Stimulated activated CD4-positive, alpha-beta T cell treated with anti-CD3 and anti-CD28 coated beads, TNF-alpha, amount 100 ng/mL, for 4 hours (primary cell): ENCODE results near the gene TSPO.
"Not testable (repeated sequence)": the region's sequence is repeated elsewhere in the genome, so short reads cannot be mapped to it uniquely, and the experiment has no call there.

Source experiments
- DNase-seq, 3 experiments: peaks; one replicate each; pipeline ENCODE4 v3.0.0-alpha.2; 2020; ENCODE audit warnings: low read depth in 3 of 3

TSPO gene

GRCh38 chr22:43131773-43132501 lies 19.4 kb upstream of the TSPO start:
- DNase-seq: no peak

GRCh38 chr22:43133401-43133800 lies 18.0 kb upstream of the TSPO start:
- DNase-seq: no peak

- no peak for DNase-seq
Observed at GRCh38 chr22:43134553-43134952, 16.8 kb upstream of the TSPO start.

- DNase-seq: no peak
Observed at GRCh38 chr22:43135565-43135964, 15.8 kb upstream of the TSPO start.

- no peak for DNase-seq
Observed at GRCh38 chr22:43136255-43136654, 15.1 kb upstream of the TSPO start.

GRCh38 chr22:43136801-43137200 lies 14.6 kb upstream of the TSPO start:
- no peak for DNase-seq

GRCh38 chr22:43142880-43143562 lies 8.3 kb upstream of the TSPO start, which contains the start of gene MCAT:
MCAT (minus strand) TSS chr22:43143398; CDS start chr22:43143348, 50 bp downstream.
- peak; percentile 64 to 68 (median 65) for DNase-seq

- no peak for DNase-seq
Observed at GRCh38 chr22:43144949-43145348, 6.4 kb upstream of the TSPO start.

GRCh38 chr22:43145371-43145770 lies 6.0 kb upstream of the TSPO start:
- DNase-seq: not testable (repeated sequence)

- DNase-seq: not testable (repeated sequence)
Observed at GRCh38 chr22:43146332-43146731, 5.0 kb upstream of the TSPO start.

- DNase-seq: no peak
Observed at GRCh38 chr22:43147821-43148220, 3.5 kb upstream of the TSPO start.

GRCh38 chr22:43148581-43148980 lies 2.8 kb upstream of the TSPO start:
- DNase-seq: no peak

GRCh38 chr22:43150731-43151206 lies 590 bp upstream of the TSPO start:
- no peak for DNase-seq

GRCh38 chr22:43152003-43152356 lies 621 bp downstream of the TSPO start:
- DNase-seq: no peak

GRCh38 chr22:43152357-43153071 lies 1.2 kb downstream of the TSPO start:
- DNase-seq: peak; percentile 25 to 40 (median 36)

- no peak for DNase-seq
Observed at GRCh38 chr22:43153899-43154298, 2.5 kb downstream of the TSPO start.

GRCh38 chr22:43154887-43155536 lies 3.7 kb downstream of the TSPO start:
- DNase-seq: no peak

- DNase-seq: no peak
Observed at GRCh38 chr22:43155789-43156188, 4.4 kb downstream of the TSPO start.

- no peak for DNase-seq
Observed at GRCh38 chr22:43156413-43156812, 5.1 kb downstream of the TSPO start.

GRCh38 chr22:43157874-43158546 lies 6.7 kb downstream of the TSPO start:
- DNase-seq: no peak

- DNase-seq: no peak
Observed at GRCh38 chr22:43158778-43159483, 7.6 kb downstream of the TSPO start.
